Gastroesophageal sphincter (tissue), 3 donors: Measurements from ENCODE around the gene MACROD1.

Experiments
- EP300 ChIP-seq: sonication (generic); formaldehyde crosslinking; IDR thresholded peaks from one replicate; pipeline ENCODE4 v1.6.1; 2017; ENCODE audit warnings: antibody characterized with exemption, mild to moderate bottlenecking
- TF ChIP-seq, protein P1 (sequence below), 4 experiments: fragments of 200-600 bp in 2 of 4; fragments of 450-650 bp in 2 of 4; sonication (generic) in 1 of 4; IDR thresholded peaks; one replicate each; pipeline ENCODE4 v1.5.1; 2017 to 2019; ENCODE audit warnings: antibody characterized with exemption in 4 of 4, mild to moderate bottlenecking in 2 of 4, moderate library complexity in 2 of 4

DNA sequence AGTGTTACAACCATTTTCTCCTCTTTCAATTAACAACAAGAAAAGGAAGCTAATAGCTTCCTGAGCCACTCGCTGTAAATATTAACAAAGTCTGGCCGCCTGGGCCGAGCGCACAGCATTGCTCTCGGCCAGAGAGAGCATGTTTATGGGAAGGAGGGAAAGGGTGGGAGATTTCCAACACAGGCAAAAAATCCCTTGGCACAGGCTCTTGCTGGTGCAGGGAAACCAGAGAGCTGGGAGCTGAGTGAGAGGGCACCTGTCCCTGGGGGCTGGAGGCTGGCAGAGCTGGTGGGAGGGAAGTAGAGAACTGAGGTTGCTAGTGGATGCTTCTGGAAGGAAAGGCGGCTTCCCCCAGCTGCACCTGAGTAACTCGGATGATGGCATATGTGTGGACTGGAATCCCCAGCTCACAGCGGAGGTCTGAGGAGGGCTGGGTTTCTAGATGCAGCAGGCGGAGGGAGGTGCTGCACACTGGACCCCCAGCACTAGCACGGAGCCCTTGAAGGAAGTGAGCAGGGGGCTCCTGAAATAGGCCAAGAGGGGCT is 70.6 kb downstream of the MACROD1 start:
- TF ChIP-seq EP300 = no peak
- TF ChIP-seq, protein P1, sequence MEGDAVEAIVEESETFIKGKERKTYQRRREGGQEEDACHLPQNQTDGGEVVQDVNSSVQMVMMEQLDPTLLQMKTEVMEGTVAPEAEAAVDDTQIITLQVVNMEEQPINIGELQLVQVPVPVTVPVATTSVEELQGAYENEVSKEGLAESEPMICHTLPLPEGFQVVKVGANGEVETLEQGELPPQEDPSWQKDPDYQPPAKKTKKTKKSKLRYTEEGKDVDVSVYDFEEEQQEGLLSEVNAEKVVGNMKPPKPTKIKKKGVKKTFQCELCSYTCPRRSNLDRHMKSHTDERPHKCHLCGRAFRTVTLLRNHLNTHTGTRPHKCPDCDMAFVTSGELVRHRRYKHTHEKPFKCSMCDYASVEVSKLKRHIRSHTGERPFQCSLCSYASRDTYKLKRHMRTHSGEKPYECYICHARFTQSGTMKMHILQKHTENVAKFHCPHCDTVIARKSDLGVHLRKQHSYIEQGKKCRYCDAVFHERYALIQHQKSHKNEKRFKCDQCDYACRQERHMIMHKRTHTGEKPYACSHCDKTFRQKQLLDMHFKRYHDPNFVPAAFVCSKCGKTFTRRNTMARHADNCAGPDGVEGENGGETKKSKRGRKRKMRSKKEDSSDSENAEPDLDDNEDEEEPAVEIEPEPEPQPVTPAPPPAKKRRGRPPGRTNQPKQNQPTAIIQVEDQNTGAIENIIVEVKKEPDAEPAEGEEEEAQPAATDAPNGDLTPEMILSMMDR (IDR thresholded peaks at IDR 0.05) = no peak
